Kidney tubule cell (primary cell): ENCODE results near the gene UBASH3A.

Source experiments
- DNase-seq: peaks from one replicate; pipeline ENCODE4 v3.0.0-alpha.2; 2018; ENCODE audit warnings: low spot score

The UBASH3A gene

GRCh38 chr21:42411197-42411869 lies 7.6 kb downstream of the UBASH3A start:
- no peak for DNase-seq

- no peak for DNase-seq
Observed at GRCh38 chr21:42411891-42412635, 8.4 kb downstream of the UBASH3A start.

- no peak for DNase-seq
Observed at GRCh38 chr21:42412636-42412933, 8.9 kb downstream of the UBASH3A start.

GRCh38 chr21:42413093-42413492 lies 9.4 kb downstream of the UBASH3A start:
- DNase-seq: no peak

- no peak for DNase-seq
Observed at GRCh38 chr21:42413500-42413899, 9.8 kb downstream of the UBASH3A start.

GRCh38 chr21:42414066-42414465 lies 10.4 kb downstream of the UBASH3A start:
- no peak for DNase-seq

GRCh38 chr21:42414553-42414927 lies 10.8 kb downstream of the UBASH3A start:
- DNase-seq: no peak

- peak; percentile 85 for DNase-seq
Observed at GRCh38 chr21:42414928-42415769, 11.4 kb downstream of the UBASH3A start.

GRCh38 chr21:42417533-42417932 lies 13.8 kb downstream of the UBASH3A start:
- no peak for DNase-seq

GRCh38 chr21:42418886-42419285 lies 15.2 kb downstream of the UBASH3A start:
- DNase-seq: no peak

GRCh38 chr21:42419845-42420244 lies 16.1 kb downstream of the UBASH3A start:
- no peak for DNase-seq

GRCh38 chr21:42421018-42421793 lies 17.5 kb downstream of the UBASH3A start:
- no peak for DNase-seq

- no peak for DNase-seq
Observed at GRCh38 chr21:42423197-42423675, 19.5 kb downstream of the UBASH3A start.

GRCh38 chr21:42423685-42424084 lies 20.0 kb downstream of the UBASH3A start:
- DNase-seq: no peak

GRCh38 chr21:42424914-42425541 lies 21.3 kb downstream of the UBASH3A start:
- no peak for DNase-seq

GRCh38 chr21:42425591-42425990 lies 21.9 kb downstream of the UBASH3A start:
- no peak for DNase-seq

- no peak for DNase-seq
Observed at GRCh38 chr21:42426424-42426823, 22.7 kb downstream of the UBASH3A start.

- DNase-seq: no peak
Observed at GRCh38 chr21:42426876-42427480, 23.3 kb downstream of the UBASH3A start.

GRCh38 chr21:42427809-42428419 lies 24.2 kb downstream of the UBASH3A start:
- no peak for DNase-seq

GRCh38 chr21:42429021-42429420 lies 25.3 kb downstream of the UBASH3A start:
- no peak for DNase-seq

GRCh38 chr21:42429856-42430255 lies 26.2 kb downstream of the UBASH3A start:
- no peak for DNase-seq
